ENCODE measurements around the gene OR8B3. TPM values are rescaled to one million over a fixed set of nuclear protein-coding genes. Genes with fewer than 3 reads are reported as not detected.

Gene OR8B3
- total RNA-seq, 1 experiment from 2014 or later = not detected

DNA sequence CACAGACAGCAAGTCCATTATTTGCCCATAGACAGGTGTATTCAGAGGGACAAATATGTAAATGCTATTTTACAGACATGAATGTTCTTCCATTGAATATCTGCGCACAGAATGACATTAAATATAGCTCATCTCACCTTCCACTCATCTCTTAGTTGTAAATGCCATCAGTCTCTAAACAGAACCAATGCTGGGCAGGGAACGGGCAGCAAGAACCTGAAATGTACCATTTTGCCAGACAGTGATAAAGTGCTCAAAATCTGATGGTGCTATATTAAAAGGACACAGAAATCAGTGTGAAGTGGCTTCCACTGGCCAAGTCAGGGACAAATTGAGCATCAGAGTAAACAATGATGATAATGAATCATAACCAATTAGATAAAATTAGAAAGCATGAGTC lies 35.9 kb upstream of the OR8B3 start:
- Histone ChIP-seq H3K27me3 (ENCODE audit: insufficient read depth, low read length) (peaks cover 59% of the 10 kb centered on the region), H3K4me3 (replicated peaks in 1 of 2; ENCODE audit: low read depth in 1 of 2, low read length in 2 of 2) (no peak overlapping the region), H3K9ac (ENCODE audit: low read length) (no peak overlapping the region), H2AFZ (ENCODE audit: low read depth, low read length, poor library complexity, severe bottlenecking) (no peak overlapping the region), H3K4me1 (ENCODE audit: control insufficient read depth in 1 of 2, insufficient read depth in 2 of 2, low read length in 2 of 2) (no peaks in the 10 kb centered on the region), H3K27ac (ENCODE audit: low read depth, low read length) (no peak overlapping the region), H3K79me2 (ENCODE audit: insufficient read depth, low read length) (no peaks in the 10 kb centered on the region), H4K20me1 (ENCODE audit: insufficient read depth) (no peaks in the 10 kb centered on the region), H3K36me3 (ENCODE audit: control insufficient read depth in 1 of 2, insufficient read depth in 2 of 2, low read length in 2 of 2) (no peaks in the 10 kb centered on the region), H3K9me2 (ENCODE audit: insufficient read depth) (no peaks in the 10 kb centered on the region), H3K9me3 (ENCODE audit: control insufficient read depth in 1 of 2, insufficient read depth in 1 of 2, low read depth in 1 of 2, low read length in 2 of 2) (no peaks in the 10 kb centered on the region), H3K4me2 (ENCODE audit: low read length) (no peak overlapping the region)
- ChIA-PET RAD21 (ENCODE audit: low non-redundant PET in 1 of 2, low total read pairs in 2 of 2, uncharacterized antibody in 2 of 2, unreplicated experiment in 2 of 2) (no interaction called here), POLR2A (no interaction called here), CTCF (no interaction called here)
- ATAC-seq (no peak), DNase-seq (ENCODE audit: low read depth, low spot score) (no peak)
- intact Hi-C loops (cut with micrococcal nuclease) = no loop called here
- no TSS peak for BruUV-seq (replicated peaks)
- TF ChIP-seq, protein P1, sequence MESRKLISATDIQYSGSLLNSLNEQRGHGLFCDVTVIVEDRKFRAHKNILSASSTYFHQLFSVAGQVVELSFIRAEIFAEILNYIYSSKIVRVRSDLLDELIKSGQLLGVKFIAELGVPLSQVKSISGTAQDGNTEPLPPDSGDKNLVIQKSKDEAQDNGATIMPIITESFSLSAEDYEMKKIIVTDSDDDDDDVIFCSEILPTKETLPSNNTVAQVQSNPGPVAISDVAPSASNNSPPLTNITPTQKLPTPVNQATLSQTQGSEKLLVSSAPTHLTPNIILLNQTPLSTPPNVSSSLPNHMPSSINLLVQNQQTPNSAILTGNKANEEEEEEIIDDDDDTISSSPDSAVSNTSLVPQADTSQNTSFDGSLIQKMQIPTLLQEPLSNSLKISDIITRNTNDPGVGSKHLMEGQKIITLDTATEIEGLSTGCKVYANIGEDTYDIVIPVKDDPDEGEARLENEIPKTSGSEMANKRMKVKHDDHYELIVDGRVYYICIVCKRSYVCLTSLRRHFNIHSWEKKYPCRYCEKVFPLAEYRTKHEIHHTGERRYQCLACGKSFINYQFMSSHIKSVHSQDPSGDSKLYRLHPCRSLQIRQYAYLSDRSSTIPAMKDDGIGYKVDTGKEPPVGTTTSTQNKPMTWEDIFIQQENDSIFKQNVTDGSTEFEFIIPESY (IDR thresholded peaks at IDR 0.05; ENCODE audit: extremely low read depth, insufficient replicate concordance, low read length) = no peak
- TF ChIP-seq, protein P2, sequence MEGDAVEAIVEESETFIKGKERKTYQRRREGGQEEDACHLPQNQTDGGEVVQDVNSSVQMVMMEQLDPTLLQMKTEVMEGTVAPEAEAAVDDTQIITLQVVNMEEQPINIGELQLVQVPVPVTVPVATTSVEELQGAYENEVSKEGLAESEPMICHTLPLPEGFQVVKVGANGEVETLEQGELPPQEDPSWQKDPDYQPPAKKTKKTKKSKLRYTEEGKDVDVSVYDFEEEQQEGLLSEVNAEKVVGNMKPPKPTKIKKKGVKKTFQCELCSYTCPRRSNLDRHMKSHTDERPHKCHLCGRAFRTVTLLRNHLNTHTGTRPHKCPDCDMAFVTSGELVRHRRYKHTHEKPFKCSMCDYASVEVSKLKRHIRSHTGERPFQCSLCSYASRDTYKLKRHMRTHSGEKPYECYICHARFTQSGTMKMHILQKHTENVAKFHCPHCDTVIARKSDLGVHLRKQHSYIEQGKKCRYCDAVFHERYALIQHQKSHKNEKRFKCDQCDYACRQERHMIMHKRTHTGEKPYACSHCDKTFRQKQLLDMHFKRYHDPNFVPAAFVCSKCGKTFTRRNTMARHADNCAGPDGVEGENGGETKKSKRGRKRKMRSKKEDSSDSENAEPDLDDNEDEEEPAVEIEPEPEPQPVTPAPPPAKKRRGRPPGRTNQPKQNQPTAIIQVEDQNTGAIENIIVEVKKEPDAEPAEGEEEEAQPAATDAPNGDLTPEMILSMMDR (IDR thresholded peaks at IDR 0.05 in 2 of 3, conservative IDR thresholded peaks at IDR 0.05 in 1 of 3; ENCODE audit: borderline replicate concordance in 1 of 3, insufficient read depth in 1 of 3, low read depth in 2 of 3, low read length in 2 of 3) = no peak
- TF ChIP-seq FOSL1 (IDR thresholded peaks at IDR 0.05; ENCODE audit: low read depth) (no peak), CBX3 (IDR thresholded peaks at IDR 0.05; ENCODE audit: low read depth) (no peak)

DNA sequence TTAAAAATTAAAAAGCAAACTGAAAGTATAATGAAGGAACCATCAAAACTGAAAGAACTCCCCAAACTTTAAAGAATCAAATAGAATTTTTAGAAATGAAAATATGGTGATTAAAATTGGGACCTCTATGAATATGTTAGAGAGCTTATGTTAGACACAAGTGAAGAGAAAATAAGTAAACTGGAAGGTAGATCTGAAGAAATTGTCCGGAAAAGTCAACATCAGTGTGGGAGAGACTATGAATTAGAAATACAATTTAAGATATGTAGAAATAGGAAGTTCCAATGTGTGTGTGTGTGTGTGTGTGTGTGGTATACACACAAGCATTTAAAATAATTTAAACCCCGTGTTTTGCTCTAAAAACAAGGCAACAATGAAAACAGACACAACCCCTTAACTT lies 30.8 kb upstream of the OR8B3 start:
- CTCF ChIA-PET = interaction anchor here (1.2 kb wide), 1 partner anchor 13 kb away, joined by 3 read pairs; no protein-coding TSS in a partner anchor
- RAD21 ChIA-PET (ENCODE audit: low non-redundant PET in 1 of 2, low total read pairs in 2 of 2, uncharacterized antibody in 2 of 2, unreplicated experiment in 2 of 2) = no interaction called here
- TF ChIP-seq EZH2phosphoT487 (IDR thresholded peaks at IDR 0.05; ENCODE audit: borderline replicate concordance) (no peak), ZNF274 (IDR thresholded peaks at IDR 0.05; ENCODE audit: low read depth, low read length) (no peak), RAD21 (IDR thresholded peaks at IDR 0.05; ENCODE audit: low read depth) (no peak)
- TF ChIP-seq, protein P3, sequence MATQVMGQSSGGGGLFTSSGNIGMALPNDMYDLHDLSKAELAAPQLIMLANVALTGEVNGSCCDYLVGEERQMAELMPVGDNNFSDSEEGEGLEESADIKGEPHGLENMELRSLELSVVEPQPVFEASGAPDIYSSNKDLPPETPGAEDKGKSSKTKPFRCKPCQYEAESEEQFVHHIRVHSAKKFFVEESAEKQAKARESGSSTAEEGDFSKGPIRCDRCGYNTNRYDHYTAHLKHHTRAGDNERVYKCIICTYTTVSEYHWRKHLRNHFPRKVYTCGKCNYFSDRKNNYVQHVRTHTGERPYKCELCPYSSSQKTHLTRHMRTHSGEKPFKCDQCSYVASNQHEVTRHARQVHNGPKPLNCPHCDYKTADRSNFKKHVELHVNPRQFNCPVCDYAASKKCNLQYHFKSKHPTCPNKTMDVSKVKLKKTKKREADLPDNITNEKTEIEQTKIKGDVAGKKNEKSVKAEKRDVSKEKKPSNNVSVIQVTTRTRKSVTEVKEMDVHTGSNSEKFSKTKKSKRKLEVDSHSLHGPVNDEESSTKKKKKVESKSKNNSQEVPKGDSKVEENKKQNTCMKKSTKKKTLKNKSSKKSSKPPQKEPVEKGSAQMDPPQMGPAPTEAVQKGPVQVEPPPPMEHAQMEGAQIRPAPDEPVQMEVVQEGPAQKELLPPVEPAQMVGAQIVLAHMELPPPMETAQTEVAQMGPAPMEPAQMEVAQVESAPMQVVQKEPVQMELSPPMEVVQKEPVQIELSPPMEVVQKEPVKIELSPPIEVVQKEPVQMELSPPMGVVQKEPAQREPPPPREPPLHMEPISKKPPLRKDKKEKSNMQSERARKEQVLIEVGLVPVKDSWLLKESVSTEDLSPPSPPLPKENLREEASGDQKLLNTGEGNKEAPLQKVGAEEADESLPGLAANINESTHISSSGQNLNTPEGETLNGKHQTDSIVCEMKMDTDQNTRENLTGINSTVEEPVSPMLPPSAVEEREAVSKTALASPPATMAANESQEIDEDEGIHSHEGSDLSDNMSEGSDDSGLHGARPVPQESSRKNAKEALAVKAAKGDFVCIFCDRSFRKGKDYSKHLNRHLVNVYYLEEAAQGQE (IDR thresholded peaks at IDR 0.05; ENCODE audit: low read depth) = no peak
- TF ChIP-seq, protein P2 (IDR thresholded peaks at IDR 0.05 in 2 of 3, conservative IDR thresholded peaks at IDR 0.05 in 1 of 3; ENCODE audit: borderline replicate concordance in 1 of 3, insufficient read depth in 1 of 3, low read depth in 2 of 3, low read length in 2 of 3) = no peak

More for the DNA sequence above, 30.8 kb upstream of the OR8B3 start:
- H3K9me2 ChIP-seq (ENCODE audit: insufficient read depth) = no peaks in the 10 kb centered on the region
- no peaks in the 10 kb centered on the region for H4K20me1 ChIP-seq (ENCODE audit: insufficient read depth)
- no peak overlapping the region for H3K27ac ChIP-seq (ENCODE audit: low read depth, low read length)
- H3K4me1 ChIP-seq (ENCODE audit: control insufficient read depth in 1 of 2, insufficient read depth in 2 of 2, low read length in 2 of 2) = no peaks in the 10 kb centered on the region
- POLR2A ChIA-PET = no interaction called here
- ATAC-seq (no peak), DNase-seq (ENCODE audit: low read depth, low spot score) (no peak)
- no peak overlapping the region for H3K4me2 ChIP-seq (ENCODE audit: low read length)
- H3K4me3 ChIP-seq (replicated peaks in 1 of 2; ENCODE audit: low read depth in 1 of 2, low read length in 2 of 2) = no peak overlapping the region
- no peak overlapping the region for H3K9ac ChIP-seq (ENCODE audit: low read length)
- no peaks in the 10 kb centered on the region for H3K9me3 ChIP-seq (ENCODE audit: control insufficient read depth in 1 of 2, insufficient read depth in 1 of 2, low read depth in 1 of 2, low read length in 2 of 2)
- no peaks in the 10 kb centered on the region for H3K36me3 ChIP-seq (ENCODE audit: control insufficient read depth in 1 of 2, insufficient read depth in 2 of 2, low read length in 2 of 2)
- H2AFZ ChIP-seq (ENCODE audit: low read depth, low read length, poor library complexity, severe bottlenecking) = no peak overlapping the region
- intact Hi-C loops (cut with micrococcal nuclease) = no loop called here
- BruUV-seq (replicated peaks) = no TSS peak
- no peaks in the 10 kb centered on the region for H3K79me2 ChIP-seq (ENCODE audit: insufficient read depth, low read length)
- peaks cover 27% of the 10 kb centered on the region; the same call in 1 of the 2 replicates for H3K27me3 ChIP-seq (ENCODE audit: insufficient read depth, low read length)
